ENCODE results near the gene MCRIP2. TPM values are rescaled to one million over a fixed set of nuclear protein-coding genes. Genes with fewer than 3 reads are reported as not detected.

Gene MCRIP2
- total and polyA plus RNA-seq, 9 of the 15 experiments (the other 6 are each of a cell fraction or from before 2014, with no cell fraction given) = 0.80 to 120 (median 35.2) TPM

GRCh38 chr16:683396-684070, 41.9 kb downstream of the MCRIP2 start (continued):
- no peak for TF ChIP-seq MLLT1 (IDR thresholded peaks at IDR 0.05)
- no peak for TF ChIP-seq FOXM1 (IDR thresholded peaks at IDR 0.05; ENCODE audit: low read depth)
- peak; percentile 71; the same call in 1 of the 2 replicates for TF ChIP-seq FOXM1 (CRISPR knock-in tag; IDR thresholded peaks at IDR 0.05; ENCODE audit: low read depth)
- peak; percentile 96 for TF ChIP-seq SAFB (IDR thresholded peaks at IDR 0.05; ENCODE audit: borderline replicate concordance, low read depth, low read length)
- no peak for TF ChIP-seq TRIM28 (IDR thresholded peaks at IDR 0.05)
- peak; percentile 78; the same call in 1 of the 2 replicates for TF ChIP-seq MGA (IDR thresholded peaks at IDR 0.05)
- no peak for TF ChIP-seq CSDE1 (IDR thresholded peaks at IDR 0.05)
- TF ChIP-seq ZNF277 (CRISPR knock-in tag; IDR thresholded peaks at IDR 0.05; ENCODE audit: borderline replicate concordance) = no peak
- no peak for TF ChIP-seq RB1 (IDR thresholded peaks at IDR 0.05; ENCODE audit: low read depth)
